Measurements from ENCODE around the gene ZG16B.

DNA sequence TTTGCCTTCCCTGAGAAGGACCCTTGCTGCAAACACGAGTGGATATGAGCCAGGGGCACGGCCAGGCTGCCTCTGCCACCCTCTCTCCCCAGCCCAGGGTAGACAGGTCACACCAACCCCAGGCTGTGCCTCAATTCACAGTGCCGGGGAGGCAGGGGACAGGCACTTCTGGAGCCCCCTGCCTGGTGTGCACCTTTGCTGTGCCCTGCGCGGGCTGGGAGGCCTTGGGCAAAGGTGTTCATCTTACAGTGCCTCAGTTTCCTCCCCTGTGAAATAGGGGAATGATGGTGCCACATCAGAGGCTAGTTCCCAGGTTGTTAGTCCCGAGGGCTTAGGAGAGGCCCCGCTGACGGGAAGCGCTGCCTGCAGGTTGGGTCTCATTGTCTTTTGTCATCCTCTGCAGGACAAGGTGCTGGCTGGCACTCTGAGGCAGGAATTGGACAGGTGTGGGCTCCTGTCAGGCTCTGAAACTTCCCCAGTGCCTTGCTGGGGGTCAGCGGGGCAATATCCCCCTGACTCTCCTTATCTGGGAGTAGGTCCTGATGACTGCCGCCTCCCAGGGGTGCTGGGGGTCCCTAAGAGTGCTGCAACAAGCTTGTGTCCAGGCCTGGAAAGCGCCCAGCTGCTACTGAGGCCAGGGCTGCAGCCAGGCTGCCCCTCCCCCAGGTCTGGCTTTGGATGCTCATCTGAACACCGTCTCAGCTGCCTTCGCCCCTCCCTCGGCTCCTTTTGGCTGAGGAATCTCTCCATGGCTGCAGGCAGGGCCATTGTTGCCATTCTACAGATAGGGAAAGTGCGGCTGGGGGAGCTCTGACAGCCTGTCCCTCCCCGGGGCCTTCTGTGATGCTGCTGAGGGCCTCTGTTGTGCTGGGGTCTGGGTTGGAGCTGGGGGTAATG lies 9.9 kb upstream of the ZG16B start:
- TF ChIP-seq SUZ12 (IDR thresholded peaks at IDR 0.05; ENCODE audit: extremely low read depth, insufficient read depth, insufficient read length) = no peak
- no peak for TF ChIP-seq ZNF274 (IDR thresholded peaks at IDR 0.05; ENCODE audit: low read depth, low read length)
